AG04449 (cell line): ENCODE measurements around the gene MEG3.

Source experiments
- CTCF ChIA-PET: fragments of 350-600 bp; formaldehyde crosslinking; extraction: SDS; loops from one replicate; lab custom pipeline; 2021; ENCODE audit warnings: antibody characterized with exemption; lab: Yijun Ruan, JAX
- POLR2A ChIA-PET: fragments of 400-600, 350-600 bp; formaldehyde crosslinking; extraction: SDS; loops from one replicate; lab custom pipeline; 2020; ENCODE audit warnings: antibody characterized with exemption, inconsistent platforms; lab: Yijun Ruan, JAX
- DNase-seq: peaks from one replicate; pipeline ENCODE4 v3.0.0-alpha.2; 2010; ENCODE audit warnings: low read depth, low spot score
- H3K4me3 ChIP-seq: 2 replicates; pipeline ENCODE4 v1.5.1; 2011; ENCODE audit warnings: low read depth, mild to moderate bottlenecking, control low read depth, low read length
- TF ChIP-seq, protein P1 (sequence below): IDR thresholded peaks from one replicate; pipeline ENCODE4 v1.5.1; 2011; ENCODE audit warnings: mild to moderate bottlenecking, moderate library complexity, low read length, control low read depth, inconsistent platforms; ENCODE audit not compliant: insufficient read depth; ENCODE audit errors: missing control alignments

The MEG3 gene

DNA sequence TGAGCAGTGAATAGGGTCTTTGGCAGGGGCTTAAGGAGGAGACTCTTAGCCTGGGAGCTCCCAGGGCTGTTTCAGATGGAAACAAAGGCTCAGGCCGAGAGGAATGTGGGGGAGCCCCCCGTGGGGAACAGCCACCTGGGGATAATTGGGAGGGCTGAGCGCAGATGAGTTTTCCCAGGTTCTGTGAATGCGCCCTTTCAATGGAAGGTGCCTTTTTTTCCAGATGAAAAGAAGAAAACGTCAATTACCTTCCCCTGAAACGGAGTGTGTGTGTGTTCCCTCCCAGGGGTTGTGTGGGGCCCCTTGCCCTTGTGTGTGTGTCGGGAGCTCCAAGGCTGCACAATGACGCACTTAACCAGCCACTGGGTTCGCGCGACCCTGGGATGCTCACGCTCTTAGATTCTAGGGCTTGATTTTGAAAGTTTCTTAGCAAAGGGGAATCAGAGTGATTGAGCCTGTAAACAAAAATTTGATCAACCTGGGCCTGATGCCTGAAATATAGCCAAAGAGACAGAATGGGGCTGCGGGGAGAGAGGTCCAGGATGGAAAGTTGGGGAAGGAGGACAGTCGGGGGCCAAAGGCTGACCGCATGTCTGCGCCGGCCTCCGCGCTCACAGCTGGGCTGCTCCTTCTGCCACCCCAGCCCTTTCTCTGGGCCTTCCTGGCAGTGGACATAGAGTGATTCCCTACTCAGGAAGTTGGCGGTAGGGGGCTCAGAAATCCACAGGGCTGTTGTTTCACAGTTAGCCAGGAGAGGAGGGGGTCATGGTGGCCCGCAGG, 14.6 kb downstream of the MEG3 start:
- POLR2A ChIA-PET, result no interaction called here
- TF ChIP-seq, protein P1, sequence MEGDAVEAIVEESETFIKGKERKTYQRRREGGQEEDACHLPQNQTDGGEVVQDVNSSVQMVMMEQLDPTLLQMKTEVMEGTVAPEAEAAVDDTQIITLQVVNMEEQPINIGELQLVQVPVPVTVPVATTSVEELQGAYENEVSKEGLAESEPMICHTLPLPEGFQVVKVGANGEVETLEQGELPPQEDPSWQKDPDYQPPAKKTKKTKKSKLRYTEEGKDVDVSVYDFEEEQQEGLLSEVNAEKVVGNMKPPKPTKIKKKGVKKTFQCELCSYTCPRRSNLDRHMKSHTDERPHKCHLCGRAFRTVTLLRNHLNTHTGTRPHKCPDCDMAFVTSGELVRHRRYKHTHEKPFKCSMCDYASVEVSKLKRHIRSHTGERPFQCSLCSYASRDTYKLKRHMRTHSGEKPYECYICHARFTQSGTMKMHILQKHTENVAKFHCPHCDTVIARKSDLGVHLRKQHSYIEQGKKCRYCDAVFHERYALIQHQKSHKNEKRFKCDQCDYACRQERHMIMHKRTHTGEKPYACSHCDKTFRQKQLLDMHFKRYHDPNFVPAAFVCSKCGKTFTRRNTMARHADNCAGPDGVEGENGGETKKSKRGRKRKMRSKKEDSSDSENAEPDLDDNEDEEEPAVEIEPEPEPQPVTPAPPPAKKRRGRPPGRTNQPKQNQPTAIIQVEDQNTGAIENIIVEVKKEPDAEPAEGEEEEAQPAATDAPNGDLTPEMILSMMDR, result no peak
- CTCF ChIA-PET, result interaction anchor here (1.1 to 5.9 kb wide), 2 partner anchors 11 to 178 kb away, joined by 3 to 33 read pairs; no protein-coding TSS in a partner anchor
- DNase-seq, result no peak
- no peak overlapping the region for H3K4me3 ChIP-seq

DNA sequence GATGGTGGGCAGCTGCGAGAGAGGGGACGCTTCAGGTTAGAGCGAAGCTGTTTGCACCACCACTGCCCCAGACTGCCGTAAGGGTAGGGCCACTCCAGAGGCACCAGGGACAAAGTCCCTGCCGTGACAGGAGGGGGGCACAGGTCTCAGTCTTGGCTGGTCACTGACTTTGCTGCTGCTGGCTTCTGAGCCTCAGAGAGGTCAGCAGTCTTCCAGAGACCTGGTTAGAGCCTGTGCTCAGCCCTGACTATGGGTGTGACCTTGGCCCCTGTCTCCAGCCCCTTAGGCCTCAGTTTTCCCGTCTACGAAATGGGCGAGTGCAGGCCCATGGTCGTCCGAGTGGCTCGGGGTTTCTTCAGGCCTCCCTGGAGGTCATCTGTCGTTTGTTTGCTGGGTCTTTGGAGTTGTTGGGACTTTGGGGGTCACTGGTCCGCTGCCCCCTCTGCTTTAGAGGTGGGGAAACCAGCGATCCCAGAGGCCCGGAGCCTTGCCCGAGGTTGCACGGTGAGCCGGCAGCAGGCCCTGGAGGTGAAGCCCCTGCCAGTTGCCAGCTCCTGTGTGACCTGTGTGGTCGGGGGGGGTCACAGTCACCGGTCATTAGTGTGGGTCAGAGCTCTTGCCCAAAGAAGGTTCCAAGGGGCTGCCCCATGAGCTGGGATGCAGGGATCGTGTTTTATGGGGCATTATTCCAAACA, 15.3 kb downstream of the MEG3 start:
- TF ChIP-seq, protein P1, result no peak
- no peak overlapping the region for H3K4me3 ChIP-seq
- CTCF ChIA-PET, result interaction anchor here (5.9 kb wide), 1 partner anchor 12 kb away, joined by 33 read pairs; no protein-coding TSS in a partner anchor
- POLR2A ChIA-PET, result no interaction called here
- DNase-seq, result no peak

DNA sequence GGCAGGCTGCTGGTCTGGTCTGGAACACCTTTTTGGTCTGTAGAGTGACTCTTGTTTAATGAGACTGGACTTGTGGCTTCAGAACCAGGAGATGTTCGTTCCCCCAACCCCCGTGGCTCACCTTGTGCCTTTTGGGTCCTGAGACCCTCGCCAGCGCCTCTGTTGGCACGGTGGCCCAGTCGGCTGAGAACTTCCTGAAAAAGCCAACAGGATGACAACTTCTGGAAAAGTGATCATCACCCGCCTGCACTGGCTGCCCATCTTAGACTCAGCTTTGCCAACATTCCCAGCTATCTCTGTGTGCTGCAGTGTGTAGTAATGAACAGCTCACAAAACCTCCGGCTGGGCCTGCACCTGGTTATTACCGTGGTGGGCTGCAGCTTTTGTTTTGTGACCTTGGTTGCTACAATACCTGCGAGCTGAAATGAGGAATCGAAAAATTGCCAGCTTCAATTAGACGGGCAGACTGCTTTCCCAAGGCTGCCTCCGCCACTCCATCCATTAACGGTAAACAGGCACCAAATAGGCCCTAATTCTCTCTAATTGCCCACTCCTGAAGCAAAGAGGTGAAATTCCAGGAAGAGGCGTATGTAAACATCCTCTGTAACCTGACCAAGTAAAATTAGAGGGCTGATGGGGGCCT, 16.0 kb downstream of the MEG3 start:
- TF ChIP-seq, protein P1, result no peak
- POLR2A ChIA-PET, result interaction anchor here (0.9 to 1.6 kb wide), 3 partner anchors 16 to 457 kb away, joined by 3 to 8 read pairs (median 5); partner anchors contain the start of gene MEG3
- CTCF ChIA-PET, result interaction anchor here (1.4 to 5.9 kb wide), 4 partner anchors 10 to 457 kb away, joined by 4 to 33 read pairs (median 8); no protein-coding TSS in a partner anchor
- no peak overlapping the region for H3K4me3 ChIP-seq
- no peak for DNase-seq

DNA sequence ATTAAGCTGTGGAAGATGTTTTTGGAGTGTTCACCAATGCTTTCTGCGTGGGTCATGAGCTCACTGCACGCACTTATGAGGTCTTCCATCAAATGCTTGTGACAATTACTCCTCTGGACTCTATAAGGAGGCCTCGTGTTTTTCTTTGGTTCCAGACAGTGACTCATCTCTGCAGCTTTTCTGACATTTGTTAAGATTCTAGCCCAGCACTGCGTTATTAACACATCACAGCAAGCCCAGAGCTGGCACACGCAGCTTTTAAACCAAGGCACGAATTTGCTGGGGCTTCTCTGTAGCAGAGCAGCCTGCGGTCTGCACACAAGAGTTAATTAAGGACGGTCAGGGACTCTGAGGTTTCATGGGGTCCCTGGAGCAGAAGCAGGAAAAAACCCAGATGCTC, 16.9 kb downstream of the MEG3 start:
- no peak overlapping the region for H3K4me3 ChIP-seq
- DNase-seq, result peak; percentile 86
- ChIA-PET CTCF (interaction anchor here (0.7 to 5.9 kb wide), 5 partner anchors 9 to 458 kb away, joined by 4 to 33 read pairs (median 6); no protein-coding TSS in a partner anchor), POLR2A (interaction anchor here (0.9 to 1.6 kb wide), 3 partner anchors 17 to 458 kb away, joined by 3 to 8 read pairs (median 5); partner anchors contain the start of gene MEG3)
- TF ChIP-seq, protein P1, result no peak

DNA sequence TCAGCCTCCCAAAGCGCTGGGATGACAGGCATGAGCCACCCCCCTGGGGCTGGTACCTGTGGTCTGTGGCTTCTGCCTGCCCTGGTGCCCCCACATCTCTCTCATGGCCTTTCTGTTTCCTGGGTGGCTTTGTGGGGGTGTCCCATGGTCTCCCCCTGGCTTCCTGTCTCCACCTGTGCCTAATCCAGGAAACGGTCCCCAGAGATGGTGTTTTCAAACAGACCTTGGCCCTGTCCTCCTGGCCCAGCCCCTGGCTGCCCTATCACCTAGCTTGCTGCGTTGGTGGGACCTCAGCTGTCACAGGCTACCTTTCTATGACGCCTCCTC, 18.1 kb downstream of the MEG3 start:
- TF ChIP-seq, protein P1, result no peak
- H3K4me3 ChIP-seq, result no peak overlapping the region
- DNase-seq, result no peak
- POLR2A ChIA-PET, result no interaction called here
- CTCF ChIA-PET, result no interaction called here
